Stimulated activated CD8-positive, alpha-beta memory T cell treated with anti-CD3 and anti-CD28 coated beads, Interleukin-15, amount 100 ng/mL, for 24 hours (primary cell): Measurements from ENCODE around the gene CENPW.

ENCODE experiments used
- DNase-seq: peaks from one replicate; pipeline ENCODE4 v3.0.0-alpha.2; 2020; ENCODE audit warnings: low read depth

CENPW gene

DNA sequence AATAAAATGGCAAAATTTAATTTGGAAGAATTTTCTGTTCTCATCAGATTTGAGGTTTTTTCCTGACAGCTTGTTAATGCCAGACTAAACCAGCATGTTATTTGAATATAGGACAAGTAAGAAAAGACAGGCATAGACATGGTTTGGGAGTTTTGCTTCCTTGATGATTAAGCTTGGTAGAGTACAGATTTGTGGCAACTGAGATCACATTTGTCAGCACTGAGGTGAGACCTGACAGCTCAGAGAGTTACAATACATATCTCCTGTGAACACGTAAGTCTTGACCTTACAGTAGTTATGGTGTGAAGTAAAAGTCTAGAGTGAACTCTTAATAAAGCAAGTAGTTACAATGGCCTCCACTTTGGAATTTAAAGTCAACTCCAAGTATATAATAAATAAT is 34.5 kb downstream of the CENPW start:
- no peak for DNase-seq

DNA sequence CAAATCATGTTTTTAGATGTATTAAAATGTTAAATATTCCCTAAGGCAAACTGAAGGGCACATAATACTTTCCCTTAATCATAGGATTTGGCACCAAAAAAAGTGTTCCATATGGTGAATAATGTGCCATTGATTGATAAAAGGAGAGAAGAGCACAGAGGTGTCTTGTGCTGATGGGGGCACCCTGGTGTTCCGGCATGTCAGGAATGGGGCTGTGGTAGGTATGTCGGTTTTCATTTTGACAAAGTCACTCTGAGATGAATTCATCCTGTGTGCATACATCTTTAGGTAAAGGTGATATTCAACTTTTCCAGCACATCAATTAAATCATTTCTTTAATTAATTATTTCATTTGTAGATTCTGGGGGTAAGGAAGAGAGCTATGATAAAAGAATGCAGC is 36.8 kb downstream of the CENPW start:
- DNase-seq, result no peak

DNA sequence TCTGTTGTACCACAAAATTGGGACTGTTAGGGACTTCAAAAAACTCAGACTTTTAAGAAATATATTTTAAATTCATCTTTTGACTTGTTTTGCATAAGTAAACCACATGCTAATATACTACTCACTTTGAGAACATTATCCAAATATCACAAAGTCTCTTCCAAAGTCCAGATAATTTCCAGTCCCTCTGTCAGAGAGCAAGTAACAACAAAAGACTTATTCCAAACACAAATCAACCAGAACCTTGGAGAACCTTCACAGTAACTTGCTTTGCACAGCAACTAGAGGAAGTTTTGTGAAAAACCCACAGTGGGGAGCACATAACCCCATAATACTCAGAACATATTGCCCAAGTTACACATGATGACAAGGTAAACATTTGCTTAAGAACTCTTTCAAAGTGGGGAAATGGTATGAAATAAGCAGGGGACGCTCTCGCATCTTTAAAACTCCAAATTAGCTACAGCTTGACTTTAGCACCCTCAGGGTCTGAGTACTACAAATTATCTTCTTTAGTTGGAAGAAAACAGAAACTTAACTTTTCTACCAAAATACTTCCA is 37.8 kb downstream of the CENPW start:
- no peak for DNase-seq

DNA sequence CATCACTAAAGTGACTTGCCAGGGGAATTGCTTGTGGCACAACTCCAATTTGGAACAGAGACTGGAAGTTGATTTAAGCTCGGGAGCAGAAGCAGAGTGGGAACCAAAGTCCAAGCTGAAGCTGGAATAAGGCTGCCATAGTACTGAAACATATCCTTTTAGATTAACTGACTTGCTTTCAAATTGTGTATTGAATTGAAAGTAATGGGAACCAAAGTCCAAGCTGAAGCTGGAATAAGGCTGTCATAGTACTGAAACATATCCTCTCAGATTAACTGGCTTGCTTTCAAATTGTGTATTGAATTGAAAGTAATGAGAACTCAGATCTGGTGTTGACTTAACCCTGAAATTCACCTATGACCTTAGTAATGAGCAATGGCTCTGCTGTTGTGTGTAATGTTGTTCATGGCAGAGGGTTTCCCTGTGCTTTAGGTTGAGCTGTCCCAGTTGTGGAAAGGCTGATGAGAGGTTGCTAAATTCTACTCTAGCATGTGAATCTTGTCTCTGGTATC is 40.2 kb downstream of the CENPW start:
- DNase-seq, result no peak

DNA sequence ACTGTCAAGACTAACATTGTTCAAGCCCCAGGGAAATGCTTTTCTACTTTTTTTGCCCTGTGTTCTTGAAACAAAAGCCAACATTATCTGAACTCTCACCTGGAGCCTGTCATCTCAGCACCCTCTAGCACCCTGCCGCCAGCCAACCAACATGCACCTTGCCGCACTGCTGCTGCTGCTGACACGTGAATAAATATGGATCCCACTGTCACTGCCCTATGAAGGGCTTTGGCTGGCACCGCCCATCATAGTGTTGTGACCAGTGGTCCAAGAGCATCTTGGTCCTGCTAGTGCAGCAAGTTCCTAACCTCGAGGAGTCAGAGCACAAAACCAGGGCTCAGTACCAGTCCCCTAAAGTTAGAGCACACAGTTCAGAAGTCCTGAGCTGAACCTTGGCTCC is 41.6 kb downstream of the CENPW start:
- DNase-seq, result no peak

DNA sequence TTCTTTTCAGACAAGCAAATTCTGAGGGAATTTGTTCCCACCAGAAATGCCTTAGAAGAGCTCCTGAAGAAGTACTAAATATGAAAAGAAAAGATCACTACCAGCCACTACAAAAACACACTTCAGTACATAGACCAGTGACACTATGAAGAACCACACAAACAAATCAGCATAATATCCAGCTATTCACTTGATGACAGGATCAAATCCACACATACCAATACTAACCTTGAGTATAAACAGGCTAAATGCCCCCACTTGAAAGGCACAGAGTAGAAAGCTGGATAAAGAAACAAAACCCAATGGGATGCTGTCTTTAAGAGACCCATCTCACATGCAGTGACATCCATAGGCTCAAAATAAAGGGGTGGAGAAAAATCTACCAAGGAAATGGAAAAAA is 43.3 kb downstream of the CENPW start:
- DNase-seq, result no peak

DNA sequence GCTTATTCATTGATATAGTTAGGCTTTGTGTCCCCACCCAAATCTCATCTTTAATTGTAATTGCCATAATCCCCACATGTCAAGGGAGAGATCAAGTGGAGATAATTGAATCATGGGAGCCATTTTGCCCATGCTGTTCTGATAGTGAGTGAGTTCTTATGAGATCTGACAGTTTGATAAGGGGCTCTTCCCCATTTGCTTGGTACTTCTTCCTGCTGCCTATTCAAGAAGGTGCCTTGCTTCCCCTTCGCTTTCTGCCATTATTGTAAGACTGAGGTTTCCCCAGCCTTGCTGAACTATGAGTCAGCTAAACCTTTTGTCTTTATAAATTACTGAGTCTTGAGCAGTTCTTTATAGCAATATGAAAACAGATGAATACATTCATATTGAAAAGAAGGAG is 45.6 kb downstream of the CENPW start:
- no peak for DNase-seq

DNA sequence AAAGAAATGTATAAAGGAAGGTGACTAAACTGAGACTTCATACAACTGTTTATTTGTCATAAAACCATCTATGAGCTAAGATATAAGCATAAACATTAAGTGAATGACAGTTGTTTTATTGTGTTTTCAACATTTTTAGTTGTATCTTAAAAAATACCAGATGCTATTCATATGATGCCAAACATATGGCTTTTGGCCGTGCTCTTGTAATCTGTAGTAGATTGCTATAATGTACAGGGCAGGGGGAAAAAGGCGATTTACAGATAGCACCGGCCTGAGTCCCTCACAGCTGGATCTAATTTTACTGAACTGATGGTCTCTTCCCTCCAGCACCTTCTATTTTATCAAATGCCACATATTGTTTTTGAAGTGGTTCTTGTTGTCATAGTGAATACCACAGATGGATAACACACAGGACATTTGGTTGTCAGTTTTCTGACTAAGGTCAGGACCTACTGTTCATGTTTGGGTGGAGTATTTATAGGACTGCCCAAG is 48.2 kb downstream of the CENPW start:
- DNase-seq, result no peak

DNA sequence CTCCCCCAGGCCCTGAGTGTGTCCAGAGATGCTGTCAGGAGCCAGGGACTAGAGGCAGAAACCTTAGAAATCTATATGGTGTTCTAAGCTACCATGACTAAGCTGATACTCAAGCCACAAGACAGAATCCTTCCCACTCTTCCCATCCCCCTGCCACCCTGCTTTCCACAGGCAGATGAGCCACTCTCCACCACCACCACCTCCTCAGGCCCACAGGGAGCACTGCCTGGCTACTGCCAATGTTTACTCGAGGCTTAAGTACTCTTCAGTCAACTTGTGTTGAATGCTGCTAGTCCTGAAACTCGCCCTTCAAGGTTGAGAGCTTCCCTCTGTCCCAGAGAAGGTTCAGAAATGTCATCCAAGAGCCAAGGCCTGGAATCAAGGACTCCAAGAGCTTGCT is 56.2 kb downstream of the CENPW start:
- no peak for DNase-seq
